Mammary epithelial cell (primary cell): ENCODE measurements around the gene DEPP1.

Source experiments
- EZH2 ChIP-seq: IDR thresholded peaks from 2 replicates; pipeline ENCODE4 v1.6.1; 2012; ENCODE audit warnings: low read length, inconsistent platforms, borderline replicate concordance
- TF ChIP-seq, protein P1 (sequence below), 2 donors: IDR thresholded peaks in 1 of 2; conservative IDR thresholded peaks in 1 of 2; 2 replicates each; pipeline ENCODE4 v1.5.1; 2011 to 2012; ENCODE audit warnings: inconsistent platforms in 2 of 2, low read length in 2 of 2, mild to moderate bottlenecking in 2 of 2, control low read depth in 1 of 2, low read depth in 1 of 2; ENCODE audit not compliant: insufficient read depth in 1 of 2; ENCODE audit errors: extremely low read depth in 1 of 2

DNA sequence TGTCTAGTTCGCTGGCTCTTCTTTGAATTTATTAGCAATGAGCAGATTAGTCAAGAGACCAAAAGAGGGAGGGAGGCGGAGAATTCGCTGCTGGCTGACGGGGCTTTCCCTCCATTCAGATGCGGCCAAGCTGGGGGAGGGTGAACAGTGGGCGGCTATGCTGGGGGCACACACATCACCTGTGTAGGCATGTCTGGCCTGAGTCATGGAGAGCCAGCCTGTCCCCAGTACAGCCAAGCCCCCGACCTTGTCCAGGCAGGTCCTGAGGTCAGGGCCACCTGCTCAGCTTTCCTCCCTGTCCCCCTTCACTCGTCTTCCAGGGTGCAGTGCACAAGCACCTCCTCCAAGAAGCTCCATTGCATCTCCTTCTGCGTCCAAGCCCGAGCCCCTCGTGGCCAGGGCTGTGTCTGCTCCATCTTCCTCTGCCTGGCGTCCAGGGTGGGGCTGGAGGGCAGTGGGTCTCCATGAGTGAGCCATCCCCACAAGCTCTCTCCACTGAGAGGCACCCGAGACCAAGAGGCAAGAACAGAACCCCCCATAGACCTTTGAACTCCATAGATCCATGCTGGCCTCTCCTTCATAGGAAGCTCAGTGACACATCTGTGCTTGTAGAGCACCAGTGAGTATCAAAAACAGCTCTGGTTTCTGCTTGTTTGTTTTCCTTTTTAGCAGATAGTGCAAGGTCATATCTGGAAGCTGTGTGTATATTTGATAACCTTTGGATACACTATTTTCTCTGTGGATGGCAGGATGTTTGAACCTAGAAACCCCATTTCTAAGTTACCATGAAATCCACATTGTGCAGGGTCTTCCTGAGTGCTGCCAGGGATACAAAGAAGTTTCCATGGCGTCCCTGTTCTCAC, 1.9 kb upstream of the DEPP1 start:
- TF ChIP-seq, protein P1, sequence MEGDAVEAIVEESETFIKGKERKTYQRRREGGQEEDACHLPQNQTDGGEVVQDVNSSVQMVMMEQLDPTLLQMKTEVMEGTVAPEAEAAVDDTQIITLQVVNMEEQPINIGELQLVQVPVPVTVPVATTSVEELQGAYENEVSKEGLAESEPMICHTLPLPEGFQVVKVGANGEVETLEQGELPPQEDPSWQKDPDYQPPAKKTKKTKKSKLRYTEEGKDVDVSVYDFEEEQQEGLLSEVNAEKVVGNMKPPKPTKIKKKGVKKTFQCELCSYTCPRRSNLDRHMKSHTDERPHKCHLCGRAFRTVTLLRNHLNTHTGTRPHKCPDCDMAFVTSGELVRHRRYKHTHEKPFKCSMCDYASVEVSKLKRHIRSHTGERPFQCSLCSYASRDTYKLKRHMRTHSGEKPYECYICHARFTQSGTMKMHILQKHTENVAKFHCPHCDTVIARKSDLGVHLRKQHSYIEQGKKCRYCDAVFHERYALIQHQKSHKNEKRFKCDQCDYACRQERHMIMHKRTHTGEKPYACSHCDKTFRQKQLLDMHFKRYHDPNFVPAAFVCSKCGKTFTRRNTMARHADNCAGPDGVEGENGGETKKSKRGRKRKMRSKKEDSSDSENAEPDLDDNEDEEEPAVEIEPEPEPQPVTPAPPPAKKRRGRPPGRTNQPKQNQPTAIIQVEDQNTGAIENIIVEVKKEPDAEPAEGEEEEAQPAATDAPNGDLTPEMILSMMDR (conservative IDR thresholded peaks at IDR 0.05 in 1 of 2, IDR thresholded peaks at IDR 0.05 in 1 of 2; ENCODE audit: extremely low read depth in 1 of 2, insufficient read depth in 1 of 2, low read depth in 1 of 2, low read length in 2 of 2), result no peak
- no peak for TF ChIP-seq EZH2
